NT2/D1 (cell line): ENCODE data around the gene SPINT3.

Experiments used
- DNase-seq: peaks from one replicate; pipeline ENCODE4 v3.0.0-alpha.2; 2011; ENCODE audit warnings: low read depth, low spot score
- H3K27me3 ChIP-seq: 2 replicates; pipeline ENCODE4 v1.6.0; 2011; ENCODE audit warnings: mild to moderate bottlenecking; ENCODE audit not compliant: insufficient read length, insufficient read depth
- H3K36me3 ChIP-seq: 2 replicates; pipeline ENCODE4 v1.6.1; 2011; ENCODE audit warnings: mild to moderate bottlenecking, low read length, mixed read lengths; ENCODE audit not compliant: insufficient read depth, insufficient read length
- H3K4me1 ChIP-seq: 2 replicates; pipeline ENCODE4 v1.5.1; 2011; ENCODE audit not compliant: insufficient read depth, insufficient read length
- H3K4me3 ChIP-seq: 2 replicates; pipeline ENCODE4 v1.5.1; 2011; ENCODE audit warnings: low read depth; ENCODE audit not compliant: insufficient read length
- H3K9ac ChIP-seq: 2 replicates; pipeline ENCODE4 v1.6.0; 2011; ENCODE audit warnings: low read depth; ENCODE audit not compliant: insufficient read length
- H3K9me3 ChIP-seq: 2 replicates; pipeline ENCODE4 v1.5.1; 2011; ENCODE audit warnings: mild to moderate bottlenecking, low read length; ENCODE audit not compliant: insufficient read depth
- SUZ12 ChIP-seq: IDR thresholded peaks from 2 replicates; pipeline ENCODE4 v1.6.1; 2011; ENCODE audit not compliant: insufficient read length, insufficient read depth; ENCODE audit errors: extremely low read depth
- YY1 ChIP-seq: IDR thresholded peaks from 2 replicates; pipeline ENCODE4 v1.6.1; 2011; ENCODE audit not compliant: insufficient read length, insufficient read depth
- ZNF274 ChIP-seq: IDR thresholded peaks from 2 replicates; pipeline ENCODE4 v1.6.1; 2011; ENCODE audit warnings: mild to moderate bottlenecking, low read depth, low read length

SPINT3 gene, protein sequence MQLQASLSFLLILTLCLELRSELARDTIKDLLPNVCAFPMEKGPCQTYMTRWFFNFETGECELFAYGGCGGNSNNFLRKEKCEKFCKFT

DNA sequence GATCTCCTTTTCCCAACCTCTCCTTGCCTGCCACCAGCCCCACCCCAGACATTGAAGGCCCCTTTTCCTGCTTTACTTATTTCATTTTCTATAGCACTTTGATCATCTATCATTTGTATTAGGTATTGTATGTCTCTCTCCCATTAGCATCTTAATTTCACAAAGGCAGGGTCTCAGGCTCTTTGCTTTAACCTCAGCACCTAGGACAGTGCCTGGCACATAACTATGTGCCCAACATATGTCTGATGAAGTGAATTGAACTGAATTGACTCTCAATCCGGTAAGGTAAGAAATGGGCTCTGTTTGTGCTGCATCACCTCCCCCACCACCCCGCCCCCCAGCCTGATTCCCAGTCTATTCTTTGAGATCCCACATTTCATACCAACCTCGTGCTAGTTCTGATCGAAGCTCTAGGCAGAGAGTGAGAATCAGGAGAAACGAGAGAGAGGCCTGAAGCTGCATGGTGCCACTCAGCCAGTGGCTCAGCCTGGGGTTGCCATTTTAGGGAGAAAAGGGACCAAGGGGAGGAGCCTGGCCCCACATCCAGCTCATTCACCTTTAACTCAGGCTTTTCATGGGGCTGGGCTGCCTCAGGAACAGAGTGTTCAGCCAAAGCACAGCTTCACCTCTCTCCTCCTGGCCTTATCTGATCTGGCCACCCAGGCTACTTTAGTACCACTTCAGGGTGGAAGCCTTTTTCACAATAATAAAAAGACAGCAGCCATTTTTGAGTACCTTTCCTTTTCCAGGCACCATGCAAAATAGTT, at the start of gene SPINT3:
Gene SPINT3 (minus strand): TSS at position 476 of the 767 bp plus-strand sequence. CDS start 14 bp downstream, at position 462.
- no peak within 1 kb of the TSS for H3K9ac ChIP-seq
- H3K27me3 ChIP-seq, result no peaks in the 10 kb centered on the region
- no peaks in the 10 kb centered on the region for H3K9me3 ChIP-seq
- no peak for TF ChIP-seq ZNF274
- H3K4me1 ChIP-seq, result no peaks in the 10 kb centered on the region
- no peak within 1 kb of the TSS for H3K4me3 ChIP-seq
- H3K36me3 ChIP-seq, result no peaks in the 10 kb centered on the region
- no peak for DNase-seq

DNA sequence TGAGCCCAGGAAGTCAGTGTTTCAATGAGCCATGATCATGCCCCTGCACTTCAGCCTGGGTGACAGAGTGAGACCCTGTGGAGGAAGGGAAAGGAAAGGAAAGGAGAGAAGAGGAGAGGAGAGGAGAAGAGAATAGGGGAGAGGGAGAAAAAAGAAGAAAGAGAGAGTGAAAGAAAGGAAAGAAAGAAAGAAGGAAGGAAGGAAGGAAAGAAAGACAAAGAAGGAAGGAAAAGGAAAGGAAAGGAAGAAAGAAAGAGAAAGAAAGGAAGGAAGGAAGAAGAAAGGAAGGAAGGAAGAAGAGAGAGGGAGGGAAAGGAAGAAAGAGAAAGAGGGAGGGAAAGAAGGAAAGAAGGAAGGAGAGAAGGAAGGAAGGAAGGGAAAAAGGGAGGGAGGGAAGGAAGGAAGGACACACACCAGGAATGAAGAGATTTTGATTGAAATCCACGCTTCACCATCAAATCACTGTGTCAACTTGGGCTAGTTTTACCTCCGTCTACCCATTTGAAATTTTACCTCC, 49.4 kb upstream of the SPINT3 start:
- Histone ChIP-seq H3K4me1 (no peaks in the 10 kb centered on the region), H3K27me3 (no peaks in the 10 kb centered on the region), H3K9me3 (no peaks in the 10 kb centered on the region), H3K9ac (no peak overlapping the region), H3K4me3 (no peak overlapping the region), H3K36me3 (no peaks in the 10 kb centered on the region)
- no peak for TF ChIP-seq SUZ12
- TF ChIP-seq YY1, result no peak
- no peak for TF ChIP-seq ZNF274
- no peak for DNase-seq

- Histone ChIP-seq H3K4me1 (no peaks in the 10 kb centered on the region), H3K27me3 (no peaks in the 10 kb centered on the region), H3K9me3 (no peaks in the 10 kb centered on the region), H3K9ac (no peak overlapping the region), H3K4me3 (no peak overlapping the region), H3K36me3 (no peaks in the 10 kb centered on the region)
- DNase-seq, result no peak
- TF ChIP-seq ZNF274 (no peak), SUZ12 (no peak), YY1 (no peak)
Observed at GRCh38 chr20:45555198-45555597, 39.8 kb upstream of the SPINT3 start.

DNA sequence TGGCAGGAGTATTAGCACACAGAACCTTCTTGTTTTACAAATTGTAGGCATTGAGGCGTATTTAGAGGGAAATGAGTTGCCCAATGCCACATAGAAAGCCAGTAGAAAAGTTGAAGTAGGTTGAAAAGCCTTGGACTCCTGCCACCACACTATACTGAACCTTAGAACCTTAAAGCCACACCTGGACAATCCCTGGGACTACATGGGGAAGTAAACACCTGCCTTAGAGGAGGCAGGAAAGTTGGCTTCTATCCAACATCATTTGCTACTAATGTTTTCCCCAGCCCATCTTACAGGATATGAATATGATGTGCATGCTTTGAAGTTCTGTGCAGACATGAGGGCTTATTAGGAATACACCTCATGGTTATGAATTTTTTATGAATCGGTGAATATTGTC, 37.0 kb upstream of the SPINT3 start:
- Histone ChIP-seq H3K9ac (no peak overlapping the region), H3K4me3 (no peak overlapping the region), H3K4me1 (no peaks in the 10 kb centered on the region), H3K9me3 (no peaks in the 10 kb centered on the region), H3K36me3 (no peaks in the 10 kb centered on the region), H3K27me3 (no peaks in the 10 kb centered on the region)
- TF ChIP-seq ZNF274 (no peak), YY1 (no peak), SUZ12 (no peak)
- no peak for DNase-seq

DNA sequence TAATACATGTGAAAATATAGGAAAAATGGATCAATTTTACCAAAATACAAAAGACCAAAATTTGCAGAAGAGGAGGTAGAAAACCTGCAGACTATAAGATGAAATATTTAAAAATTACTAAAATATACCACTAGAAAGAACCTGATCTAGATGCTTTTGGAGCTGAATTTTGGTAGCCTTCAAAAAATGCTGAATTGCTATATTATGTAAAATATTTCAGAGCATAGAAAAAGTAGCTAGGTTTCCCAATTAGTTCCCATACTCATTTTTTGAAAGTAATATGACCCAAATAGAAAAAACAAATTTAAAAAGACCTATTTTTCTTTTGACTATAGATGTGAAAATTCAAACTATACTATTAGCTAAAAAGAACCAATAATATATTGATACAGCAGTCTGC, 35.3 kb upstream of the SPINT3 start:
- no peak overlapping the region for H3K4me3 ChIP-seq
- TF ChIP-seq SUZ12 (no peak), YY1 (no peak), ZNF274 (no peak)
- no peaks in the 10 kb centered on the region for H3K36me3 ChIP-seq
- no peaks in the 10 kb centered on the region for H3K4me1 ChIP-seq
- no peaks in the 10 kb centered on the region for H3K9me3 ChIP-seq
- DNase-seq, result no peak
- no peak overlapping the region for H3K9ac ChIP-seq
- H3K27me3 ChIP-seq, result no peaks in the 10 kb centered on the region

- Histone ChIP-seq H3K9ac (no peak overlapping the region), H3K4me3 (no peak overlapping the region), H3K36me3 (no peaks in the 10 kb centered on the region), H3K27me3 (no peaks in the 10 kb centered on the region), H3K4me1 (no peaks in the 10 kb centered on the region), H3K9me3 (no peaks in the 10 kb centered on the region)
- DNase-seq, result no peak
- TF ChIP-seq ZNF274 (no peak), YY1 (no peak), SUZ12 (no peak)
Observed at GRCh38 chr20:45548410-45548809, 33.0 kb upstream of the SPINT3 start.

- no peak for DNase-seq
- Histone ChIP-seq H3K36me3 (no peaks in the 10 kb centered on the region), H3K27me3 (no peaks in the 10 kb centered on the region), H3K9me3 (no peaks in the 10 kb centered on the region), H3K9ac (no peak within 1 kb of the TSS), H3K4me1 (no peaks in the 10 kb centered on the region), H3K4me3 (no peak within 1 kb of the TSS)
- TF ChIP-seq ZNF274, result no peak
- no peak for TF ChIP-seq YY1
- TF ChIP-seq SUZ12, result no peak
Observed at GRCh38 chr20:45547206-45547770, 31.9 kb upstream of the SPINT3 start, which contains the start of gene EPPIN. EPPIN (minus strand) TSS chr20:45547401; CDS start chr20:45547357, 44 bp downstream.
